ENCODE measurements around the gene ZNF358.

Gene ZNF358

GRCh38 chr19:7489609-7490044 lies 26.3 kb upstream of the ZNF358 start:
- DNase-seq: no peak

GRCh38 chr19:7492142-7492541 lies 23.8 kb upstream of the ZNF358 start:
- no peak for DNase-seq

- DNase-seq: no peak
These were observed 23.3 kb upstream of the ZNF358 start for GRCh38 chr19:7492558-7492957.

- DNase-seq: no peak
These were observed 21.3 kb upstream of the ZNF358 start for GRCh38 chr19:7494416-7495098.

- DNase-seq: no peak
These were observed 18.6 kb upstream of the ZNF358 start for GRCh38 chr19:7497292-7497691.

- DNase-seq: no peak
These were observed 15.0 kb upstream of the ZNF358 start for GRCh38 chr19:7500811-7501450.

- DNase-seq: no peak
These were observed 13.4 kb upstream of the ZNF358 start for GRCh38 chr19:7502552-7502951.

- no peak for DNase-seq
These were observed 11.2 kb upstream of the ZNF358 start for GRCh38 chr19:7504684-7505083.

- DNase-seq: no peak
These were observed 10.6 kb upstream of the ZNF358 start for GRCh38 chr19:7505288-7505681.

- DNase-seq: no peak
These were observed 10.1 kb upstream of the ZNF358 start for GRCh38 chr19:7505682-7506384.

GRCh38 chr19:7506385-7507328 lies 9.2 kb upstream of the ZNF358 start:
- no peak for DNase-seq

GRCh38 chr19:7507884-7508283 lies 8.0 kb upstream of the ZNF358 start:
- no peak for DNase-seq

- no peak for DNase-seq
These were observed 6.3 kb upstream of the ZNF358 start for GRCh38 chr19:7509625-7510024.

GRCh38 chr19:7512400-7512851 lies 3.5 kb upstream of the ZNF358 start:
- no peak for DNase-seq

GRCh38 chr19:7513809-7514642 lies 1.9 kb upstream of the ZNF358 start:
- no peak for DNase-seq

GRCh38 chr19:7515110-7515644 lies 726 bp upstream of the ZNF358 start:
- no peak for DNase-seq

- DNase-seq: no peak
These were observed 430 bp downstream of the ZNF358 start for GRCh38 chr19:7516333-7516732.

GRCh38 chr19:7516878-7517277 lies 975 bp downstream of the ZNF358 start:
- no peak for DNase-seq

- no peak for DNase-seq
These were observed 3.6 kb downstream of the ZNF358 start for GRCh38 chr19:7519361-7520130.

GRCh38 chr19:7520131-7521051 lies 4.5 kb downstream of the ZNF358 start:
- no peak for DNase-seq

Measured in activated gamma-delta T cell treated with Interleukin-2 at 50 U/mL for 16 hours (primary cell).